Subcutaneous adipose tissue (tissue), 4 donors: ENCODE results near the gene HAND2. TPM values are rescaled to one million over a fixed set of nuclear protein-coding genes. Genes with fewer than 3 reads are reported as not detected.

Experiments
- CTCF ChIP-seq: fragments of 450-650 bp; IDR thresholded peaks from one replicate; pipeline ENCODE4 v1.5.1; 2016; ENCODE audit warnings: low read depth, mild to moderate bottlenecking, control low read depth, antibody characterized with exemption, moderate library complexity
- total RNA-seq, 4 donors: library from RNA; depleted of rRNA; stranded (reverse); fragments of >200 nt; gene quantifications; one replicate each; pipeline ENCODE4 v1.1.0, GENCODE V29; 2016

The HAND2 gene
- total RNA-seq, 4 donors from 2014 or later = 1.5 to 12.1 (median 6.2) TPM

GRCh38 chr4:173503330-173504180 lies 26.5 kb downstream of the HAND2 start:
- TF ChIP-seq CTCF = no peak

GRCh38 chr4:173502282-173502681 lies 27.7 kb downstream of the HAND2 start:
- no peak for TF ChIP-seq CTCF

DNA sequence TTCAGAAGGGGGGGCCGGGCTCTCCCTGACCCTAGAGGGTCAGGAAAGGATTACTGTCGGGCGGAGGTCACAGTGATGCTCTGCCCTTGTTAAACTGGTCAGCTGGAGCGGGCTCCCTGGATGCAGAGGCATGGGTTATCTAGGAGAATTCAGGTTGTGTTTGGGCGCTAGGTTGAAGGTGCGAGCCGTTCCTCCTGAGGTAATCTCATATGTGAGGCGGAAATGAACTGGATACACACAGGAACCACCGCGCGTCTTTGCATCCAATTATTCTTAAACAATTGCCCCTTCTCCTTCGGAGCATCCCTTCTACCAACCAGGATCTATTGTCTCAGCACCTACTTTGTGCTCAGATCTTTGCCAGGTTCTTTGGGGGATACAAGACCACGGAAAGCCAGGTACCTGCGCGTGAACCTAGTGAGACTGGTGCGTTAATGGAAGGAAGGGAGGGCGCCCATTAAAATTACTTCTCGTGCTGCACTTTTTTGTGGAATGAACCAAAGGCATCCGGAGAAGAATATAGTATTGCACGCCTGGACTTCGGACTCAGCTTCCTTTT lies 28.4 kb downstream of the HAND2 start:
- TF ChIP-seq CTCF = no peak

DNA sequence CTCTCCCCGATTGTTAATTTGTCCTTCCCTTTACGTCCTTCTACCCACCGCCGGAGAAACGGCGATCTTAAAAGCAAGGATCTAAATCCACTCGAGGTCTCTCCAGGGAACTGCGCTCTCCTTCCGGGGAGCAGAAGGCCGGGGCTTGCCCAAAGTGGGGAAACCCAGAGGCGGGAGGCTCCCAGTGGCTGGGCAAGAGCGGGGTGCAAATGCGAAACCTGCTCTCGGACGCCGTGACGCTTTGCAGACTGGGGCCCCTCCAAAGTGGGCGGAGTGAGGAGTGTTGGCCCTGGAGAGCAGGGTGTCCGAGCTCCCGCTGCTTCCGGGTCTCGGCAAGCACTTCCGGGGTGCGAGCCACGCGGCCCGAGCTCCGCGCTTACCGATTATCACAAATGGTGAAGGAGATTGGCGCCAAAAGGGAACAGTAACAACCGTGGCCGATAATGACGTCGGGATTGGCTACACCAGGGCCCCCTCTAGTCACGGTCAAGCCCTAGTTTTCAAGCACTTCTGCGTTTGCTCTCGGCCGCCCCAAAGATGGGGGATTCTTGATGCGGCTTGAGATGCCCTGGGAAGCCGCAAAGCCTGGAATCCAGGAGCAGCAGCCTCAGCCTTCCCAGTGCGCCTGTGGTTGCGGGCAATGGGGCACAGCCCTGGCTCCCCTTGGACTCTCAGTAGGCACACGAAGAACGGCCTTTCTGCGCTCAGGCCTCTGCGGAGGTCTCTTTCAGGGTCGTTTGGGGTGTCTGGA lies 29.0 kb downstream of the HAND2 start:
- no peak for TF ChIP-seq CTCF

- TF ChIP-seq CTCF = no peak
Measured at GRCh38 chr4:173499658-173500535, 30.1 kb downstream of the HAND2 start.

DNA sequence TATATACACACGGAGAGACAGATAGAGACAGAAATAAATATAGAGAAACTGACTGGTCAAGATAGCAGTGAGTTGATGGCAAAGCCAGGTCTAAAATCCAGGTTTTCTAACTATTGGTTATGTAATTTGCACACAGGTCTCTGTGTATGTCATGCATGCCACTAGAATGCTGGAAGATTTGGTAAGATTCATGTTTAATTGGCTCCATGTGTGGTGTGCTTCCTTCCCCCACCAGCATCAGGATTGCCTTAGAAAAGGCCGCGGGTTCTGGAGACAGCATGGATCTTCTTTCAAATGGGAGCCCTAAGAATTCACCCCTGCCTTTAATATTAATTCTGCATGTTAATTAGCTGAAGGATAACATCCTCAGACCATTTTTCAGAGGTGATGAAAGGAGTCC lies 31.3 kb downstream of the HAND2 start:
- TF ChIP-seq CTCF = no peak
